ENCODE measurements around the gene GPR137C.

The GPR137C gene

DNA sequence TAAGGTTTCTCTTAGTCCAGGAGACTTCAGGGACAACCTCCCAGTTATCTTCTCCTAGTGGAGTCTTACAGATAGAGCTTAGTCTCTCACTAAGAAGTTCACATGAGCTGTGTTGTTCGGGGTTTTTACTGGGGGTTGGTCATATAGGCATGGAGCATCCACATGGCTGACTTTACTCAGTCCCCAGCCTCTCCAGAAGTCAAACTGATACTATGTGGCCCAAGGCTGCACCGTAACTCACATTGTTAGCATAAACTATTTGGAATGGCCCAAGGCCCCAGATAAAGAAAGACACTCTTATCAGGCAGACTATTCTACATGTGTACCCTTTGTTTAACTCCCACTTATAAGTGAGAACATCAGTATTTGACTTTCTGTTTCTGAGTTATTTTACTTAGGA is 23.2 kb downstream of the GPR137C start:
- no peak for DNase-seq

DNA sequence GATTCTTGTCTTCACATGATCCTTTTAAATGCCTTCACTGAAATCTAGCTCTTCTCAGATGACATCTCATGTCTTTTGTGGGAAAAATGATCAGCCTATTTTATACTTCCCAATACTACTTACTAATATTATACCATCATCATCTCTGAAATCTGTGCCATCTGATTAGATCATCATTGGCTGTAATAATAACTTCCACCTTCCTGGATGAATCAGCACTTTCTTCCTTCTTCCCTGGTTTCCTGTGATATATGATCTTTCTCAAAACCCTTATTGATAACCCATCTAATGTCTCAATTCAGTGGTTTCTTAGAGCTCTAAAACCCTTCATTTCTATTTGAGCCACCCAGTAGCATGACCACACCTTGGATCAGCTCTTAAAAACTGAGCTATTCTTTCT is 30.9 kb downstream of the GPR137C start:
- no peak for DNase-seq

GRCh38 chr14:52589646-52590045 is 37.0 kb downstream of the GPR137C start:
- no peak for DNase-seq

- no peak for DNase-seq
These were observed 37.7 kb downstream of the GPR137C start for GRCh38 chr14:52590318-52590717.

DNA sequence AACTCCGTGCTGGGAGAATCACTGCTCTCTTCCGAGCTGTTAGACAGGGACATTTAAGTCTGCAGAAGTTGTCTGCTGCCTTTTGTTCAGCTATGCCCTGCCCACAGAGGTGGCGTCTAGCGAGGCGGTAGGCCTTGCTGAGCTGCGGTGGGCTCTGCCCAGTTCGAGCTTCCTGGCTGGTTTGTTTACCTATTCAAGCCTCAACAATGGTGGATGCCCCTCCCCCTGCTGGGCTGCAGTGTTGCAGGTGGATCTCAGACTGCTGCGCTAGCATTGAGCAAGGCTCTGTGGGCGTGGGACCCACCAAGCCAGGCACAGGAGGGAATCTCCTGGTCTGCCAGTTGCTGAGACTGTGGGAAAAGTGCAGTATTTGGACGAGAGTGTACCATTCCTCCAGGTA is 43.7 kb downstream of the GPR137C start:
- DNase-seq = no peak

- DNase-seq = no peak
These were observed 44.2 kb downstream of the GPR137C start for GRCh38 chr14:52596861-52597260.

- DNase-seq = no peak
These were observed 45.9 kb downstream of the GPR137C start for GRCh38 chr14:52598568-52598967.

GRCh38 chr14:52599974-52600373 is 47.3 kb downstream of the GPR137C start:
- no peak for DNase-seq

DNA sequence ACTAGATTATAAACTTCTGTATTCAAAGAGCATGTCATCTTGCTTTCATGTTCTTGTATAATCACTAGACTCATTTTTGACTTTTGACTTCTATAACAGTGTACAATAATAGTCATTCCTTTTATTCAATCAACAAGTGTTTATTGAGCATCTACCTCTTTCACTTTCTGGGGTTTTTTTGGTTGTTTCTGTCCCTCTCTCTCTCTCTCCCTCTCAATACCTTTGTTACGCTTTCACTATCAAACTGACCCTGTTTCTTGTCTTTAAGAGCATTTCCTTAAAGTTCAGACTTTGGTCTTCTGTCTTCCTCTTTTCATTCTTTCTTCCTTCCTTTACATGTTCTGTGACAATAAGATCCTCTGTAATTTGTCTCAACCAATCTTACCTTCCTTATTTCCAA is 49.5 kb downstream of the GPR137C start:
- DNase-seq = no peak

GRCh38 chr14:52607061-52607460 is 54.4 kb downstream of the GPR137C start:
- DNase-seq = no peak

DNA sequence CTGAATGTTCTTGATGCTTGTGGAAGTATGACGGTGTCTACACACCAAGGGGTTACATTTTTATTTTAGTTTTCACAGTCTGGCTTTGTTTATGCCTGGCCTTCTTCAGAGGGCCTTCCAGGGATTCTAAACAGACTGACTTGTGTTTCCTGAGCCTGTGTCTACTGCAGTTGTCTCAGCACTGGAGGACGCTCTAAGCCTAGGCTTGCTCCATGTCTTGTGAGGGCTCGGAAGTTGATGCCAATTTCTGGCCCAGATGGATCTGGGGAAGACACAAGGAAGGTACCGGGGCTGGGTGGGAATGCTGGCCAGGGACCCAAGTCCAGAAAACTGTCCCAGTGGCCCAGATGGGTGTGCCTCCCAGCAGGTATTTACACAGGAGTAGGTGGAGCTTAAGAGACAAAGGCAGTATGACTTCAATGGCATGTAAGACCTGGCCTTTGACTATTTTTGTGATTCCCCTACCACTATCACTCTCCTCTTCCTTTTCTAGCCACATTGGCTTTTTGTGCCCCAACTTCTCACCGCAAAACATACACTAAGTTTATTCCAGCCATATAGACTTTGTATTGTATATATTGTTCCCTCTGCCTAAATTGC is 56.9 kb downstream of the GPR137C start:
- no peak for DNase-seq

DNA sequence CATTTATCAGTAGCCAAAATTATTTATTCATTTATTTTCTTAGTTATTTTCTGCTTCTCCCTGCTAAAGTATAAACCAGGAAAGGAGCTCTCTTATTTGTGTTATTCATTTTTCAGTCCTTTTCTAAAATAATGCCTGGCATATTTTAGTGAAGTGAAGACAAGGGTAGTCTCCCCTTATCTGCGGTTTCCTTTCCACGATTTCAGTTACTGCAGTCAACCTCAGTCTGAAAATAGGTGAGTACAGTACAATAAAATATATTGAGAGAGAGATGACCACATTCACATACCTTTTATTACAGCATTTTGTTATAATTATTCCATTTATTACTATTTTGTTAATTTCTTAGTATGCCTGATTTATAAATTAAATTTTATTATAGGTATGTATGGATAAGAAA is 57.6 kb downstream of the GPR137C start:
- DNase-seq = no peak

- DNase-seq = no peak
These were observed 66.0 kb downstream of the GPR137C start for GRCh38 chr14:52618602-52619001.

DNA sequence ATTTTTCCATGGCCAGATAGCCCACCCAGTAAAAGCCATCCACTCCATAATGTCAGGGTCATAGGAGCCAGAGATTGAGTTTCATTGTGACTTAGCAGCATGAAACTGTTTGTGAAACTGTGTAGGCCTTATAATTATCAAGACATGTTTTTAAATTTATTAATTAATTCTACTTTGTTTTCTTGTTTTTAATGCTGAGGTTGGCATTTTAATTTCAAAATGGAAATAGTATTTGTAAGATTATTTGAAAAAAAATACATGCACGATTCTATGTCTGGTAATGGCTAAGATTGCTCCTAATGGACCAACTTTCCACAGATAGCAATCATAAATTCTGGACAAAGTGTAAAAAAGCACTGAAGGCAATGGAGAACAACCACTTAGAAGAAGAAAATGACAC is 67.1 kb downstream of the GPR137C start:
- DNase-seq = no peak

- no peak for DNase-seq
These were observed 87.5 kb downstream of the GPR137C start for GRCh38 chr14:52640137-52640536.

DNA sequence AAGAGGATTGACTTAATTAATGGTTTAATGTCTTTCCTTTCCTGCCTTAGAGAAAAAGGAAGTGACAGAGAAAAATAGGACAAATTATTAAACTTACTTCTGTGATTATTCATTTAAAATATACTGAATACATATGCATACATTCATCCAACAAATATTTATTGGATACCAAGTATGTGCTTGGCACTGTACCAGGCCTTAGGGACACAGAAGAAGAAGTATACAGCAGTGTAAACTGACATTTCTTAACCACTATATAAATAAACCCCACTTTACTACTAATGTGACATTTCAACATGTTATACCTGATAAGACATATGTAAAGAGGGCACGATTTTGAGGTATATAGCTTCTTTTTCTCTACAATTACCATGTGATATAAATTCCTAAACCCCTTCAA is 89.1 kb downstream of the GPR137C start:
- DNase-seq = no peak

DNA sequence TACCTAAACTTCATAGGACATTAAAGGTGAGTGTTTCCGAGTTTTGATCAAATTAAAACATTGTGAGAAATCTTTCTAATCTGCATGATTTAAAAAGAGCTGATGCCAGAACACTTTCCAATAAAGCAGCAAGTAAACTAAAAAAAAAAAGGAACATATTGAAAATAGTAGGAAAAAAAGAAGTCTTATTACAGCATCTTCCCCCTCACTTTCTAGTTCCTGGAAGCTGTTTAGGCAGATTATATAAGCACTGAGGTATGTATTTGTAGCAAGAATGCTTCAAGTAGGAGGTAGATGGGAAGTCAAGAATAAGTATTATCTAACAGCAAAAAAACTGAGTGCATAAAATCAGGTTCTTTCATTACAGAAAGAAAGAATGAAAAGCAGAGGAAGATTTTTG is 96.9 kb downstream of the GPR137C start:
- no peak for DNase-seq

- DNase-seq = no peak
These were observed 98.1 kb downstream of the GPR137C start for GRCh38 chr14:52650774-52651173.

GRCh38 chr14:52656905-52657304 is 104.3 kb downstream of the GPR137C start:
- DNase-seq = no peak

GRCh38 chr14:52660325-52660724 is 107.7 kb downstream of the GPR137C start:
- no peak for DNase-seq

- DNase-seq = no peak
These were observed 108.2 kb downstream of the GPR137C start for GRCh38 chr14:52660832-52661231.

- DNase-seq = no peak
These were observed 108.7 kb downstream of the GPR137C start for GRCh38 chr14:52661314-52661713.

- no peak for DNase-seq
These were observed 111.2 kb downstream of the GPR137C start for GRCh38 chr14:52663850-52664249.

DNA sequence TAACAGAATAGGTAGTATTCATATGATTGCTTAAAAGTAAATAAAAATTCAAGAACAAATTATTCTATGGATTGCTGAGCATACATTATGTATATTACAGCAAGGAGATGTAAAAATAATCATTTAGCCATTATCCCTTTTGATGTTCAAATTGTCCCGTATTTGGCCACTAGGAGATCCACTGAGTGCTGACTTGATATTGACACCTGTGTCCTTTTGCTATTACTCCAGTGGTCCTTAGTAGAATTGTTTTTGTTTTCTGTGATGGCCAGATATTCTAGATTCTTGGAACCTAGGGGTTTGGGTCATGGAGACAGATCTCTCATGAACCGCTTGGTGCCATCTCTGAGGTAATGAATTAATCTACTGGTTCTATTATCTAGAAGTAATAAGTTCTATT is 126.0 kb downstream of the GPR137C start:
- no peak for DNase-seq

DNA sequence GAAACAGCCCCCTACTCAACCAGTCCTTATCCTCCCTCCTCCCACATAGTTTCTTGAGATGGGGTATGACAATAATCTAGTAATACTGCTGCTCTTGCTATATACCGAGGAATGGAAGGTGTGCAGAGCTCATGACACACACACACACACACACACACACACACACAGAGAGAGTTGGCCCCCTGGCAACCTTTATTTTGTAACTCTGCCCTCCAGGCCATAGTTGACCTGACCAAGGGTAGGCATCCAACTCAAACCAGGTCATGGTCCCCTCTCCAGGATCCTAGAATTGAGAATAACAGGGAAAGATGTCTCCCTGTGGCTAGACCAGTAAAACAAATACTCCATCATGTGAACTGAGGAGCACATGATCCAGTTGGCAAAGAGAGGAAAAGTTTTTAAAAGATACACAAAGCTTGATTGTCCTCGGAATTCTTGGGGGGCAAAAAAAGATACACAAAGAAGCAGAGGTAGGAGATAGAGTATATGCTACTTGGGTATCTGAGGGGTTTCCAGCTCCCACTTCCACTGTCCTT is 131.4 kb downstream of the GPR137C start:
- no peak for DNase-seq
